ENCODE measurements around the gene GPX1. TPM values are rescaled to one million over a fixed set of nuclear protein-coding genes. Genes with fewer than 3 reads are reported as not detected.
"Not testable (repeated sequence)": the region's sequence is repeated elsewhere in the genome, so short reads cannot be mapped to it uniquely, and the experiment has no call there.

The GPX1 gene
- total and polyA plus RNA-seq, 4 donors: 87.0 to 412 (median 219) TPM

DNA sequence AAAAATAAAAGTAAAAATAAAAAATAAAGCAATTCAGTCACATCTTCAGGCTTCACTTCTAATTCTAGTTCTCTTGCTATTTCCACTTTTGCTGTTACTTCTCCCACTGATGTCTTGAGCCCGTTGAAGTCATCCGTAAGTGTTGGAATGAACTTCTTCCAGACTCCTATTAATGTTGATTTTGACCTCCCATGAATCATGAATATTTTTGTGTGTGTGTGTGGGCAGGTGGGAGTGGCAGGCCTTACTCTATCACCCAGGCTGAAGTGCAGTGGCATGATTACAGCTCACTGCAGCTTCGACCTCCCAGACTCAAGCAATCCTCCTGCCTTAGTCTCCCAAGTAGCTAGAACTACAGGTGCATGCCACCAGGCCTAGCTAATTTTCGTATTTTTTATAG is 29.0 kb downstream of the GPX1 start:
- H3K27ac ChIP-seq (ENCODE audit: low read depth in 1 of 2, low read length in 2 of 2): no peak overlapping the region
- TF ChIP-seq, protein P1, sequence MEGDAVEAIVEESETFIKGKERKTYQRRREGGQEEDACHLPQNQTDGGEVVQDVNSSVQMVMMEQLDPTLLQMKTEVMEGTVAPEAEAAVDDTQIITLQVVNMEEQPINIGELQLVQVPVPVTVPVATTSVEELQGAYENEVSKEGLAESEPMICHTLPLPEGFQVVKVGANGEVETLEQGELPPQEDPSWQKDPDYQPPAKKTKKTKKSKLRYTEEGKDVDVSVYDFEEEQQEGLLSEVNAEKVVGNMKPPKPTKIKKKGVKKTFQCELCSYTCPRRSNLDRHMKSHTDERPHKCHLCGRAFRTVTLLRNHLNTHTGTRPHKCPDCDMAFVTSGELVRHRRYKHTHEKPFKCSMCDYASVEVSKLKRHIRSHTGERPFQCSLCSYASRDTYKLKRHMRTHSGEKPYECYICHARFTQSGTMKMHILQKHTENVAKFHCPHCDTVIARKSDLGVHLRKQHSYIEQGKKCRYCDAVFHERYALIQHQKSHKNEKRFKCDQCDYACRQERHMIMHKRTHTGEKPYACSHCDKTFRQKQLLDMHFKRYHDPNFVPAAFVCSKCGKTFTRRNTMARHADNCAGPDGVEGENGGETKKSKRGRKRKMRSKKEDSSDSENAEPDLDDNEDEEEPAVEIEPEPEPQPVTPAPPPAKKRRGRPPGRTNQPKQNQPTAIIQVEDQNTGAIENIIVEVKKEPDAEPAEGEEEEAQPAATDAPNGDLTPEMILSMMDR (IDR thresholded peaks at IDR 0.05; ENCODE audit: low read depth, low read length, missing input control): no peak
- TF ChIP-seq, protein P2, sequence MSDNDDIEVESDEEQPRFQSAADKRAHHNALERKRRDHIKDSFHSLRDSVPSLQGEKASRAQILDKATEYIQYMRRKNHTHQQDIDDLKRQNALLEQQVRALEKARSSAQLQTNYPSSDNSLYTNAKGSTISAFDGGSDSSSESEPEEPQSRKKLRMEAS (IDR thresholded peaks at IDR 0.05): no peak
- no peak for TF ChIP-seq SP1 (IDR thresholded peaks at IDR 0.05)
- no peak for TF ChIP-seq FOXA2 (IDR thresholded peaks at IDR 0.05)
- no peak for TF ChIP-seq EGR1 (IDR thresholded peaks at IDR 0.05; ENCODE audit: low read depth in 2 of 2)
- TF ChIP-seq NR2F2 (IDR thresholded peaks at IDR 0.05): no peak
- TF ChIP-seq, protein P3, sequence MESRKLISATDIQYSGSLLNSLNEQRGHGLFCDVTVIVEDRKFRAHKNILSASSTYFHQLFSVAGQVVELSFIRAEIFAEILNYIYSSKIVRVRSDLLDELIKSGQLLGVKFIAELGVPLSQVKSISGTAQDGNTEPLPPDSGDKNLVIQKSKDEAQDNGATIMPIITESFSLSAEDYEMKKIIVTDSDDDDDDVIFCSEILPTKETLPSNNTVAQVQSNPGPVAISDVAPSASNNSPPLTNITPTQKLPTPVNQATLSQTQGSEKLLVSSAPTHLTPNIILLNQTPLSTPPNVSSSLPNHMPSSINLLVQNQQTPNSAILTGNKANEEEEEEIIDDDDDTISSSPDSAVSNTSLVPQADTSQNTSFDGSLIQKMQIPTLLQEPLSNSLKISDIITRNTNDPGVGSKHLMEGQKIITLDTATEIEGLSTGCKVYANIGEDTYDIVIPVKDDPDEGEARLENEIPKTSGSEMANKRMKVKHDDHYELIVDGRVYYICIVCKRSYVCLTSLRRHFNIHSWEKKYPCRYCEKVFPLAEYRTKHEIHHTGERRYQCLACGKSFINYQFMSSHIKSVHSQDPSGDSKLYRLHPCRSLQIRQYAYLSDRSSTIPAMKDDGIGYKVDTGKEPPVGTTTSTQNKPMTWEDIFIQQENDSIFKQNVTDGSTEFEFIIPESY (IDR thresholded peaks at IDR 0.05): no peak
- TF ChIP-seq, protein P4, sequence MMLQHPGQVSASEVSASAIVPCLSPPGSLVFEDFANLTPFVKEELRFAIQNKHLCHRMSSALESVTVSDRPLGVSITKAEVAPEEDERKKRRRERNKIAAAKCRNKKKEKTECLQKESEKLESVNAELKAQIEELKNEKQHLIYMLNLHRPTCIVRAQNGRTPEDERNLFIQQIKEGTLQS (IDR thresholded peaks at IDR 0.05): no peak
- no peak for TF ChIP-seq RXRA (IDR thresholded peaks at IDR 0.05)
- TF ChIP-seq HNF4G (IDR thresholded peaks at IDR 0.05): no peak
- TF ChIP-seq RAD21 (IDR thresholded peaks at IDR 0.05): no peak
- TF ChIP-seq YY1 (IDR thresholded peaks at IDR 0.05): no peak
- no peak for TF ChIP-seq GABPA (IDR thresholded peaks at IDR 0.05 in 1 of 2, conservative IDR thresholded peaks at IDR 0.05 in 1 of 2)
- TF ChIP-seq HNF4A (conservative IDR thresholded peaks at IDR 0.05): no peak
- H3K9me3 ChIP-seq (ENCODE audit: control insufficient read depth in 4 of 4, low read length in 3 of 4): no peaks in the 10 kb centered on the region
- peaks cover 25 to 55% (median 43%) of the 10 kb centered on the region in 4 donors for H3K36me3 ChIP-seq (ENCODE audit: control insufficient read depth in 4 of 4, insufficient read depth in 3 of 4, low read depth in 1 of 4, low read length in 3 of 4)
- no peaks in the 10 kb centered on the region for H3K27me3 ChIP-seq (ENCODE audit: control insufficient read depth in 4 of 4, insufficient read depth in 4 of 4, low read length in 3 of 4)
- DNase-seq (ENCODE audit: low spot score): no peak
- no peaks in the 10 kb centered on the region for H3K4me1 ChIP-seq (ENCODE audit: control insufficient read depth in 4 of 4, insufficient read depth in 4 of 4, low read length in 3 of 4)
- WGBS: 90% methylated on average over 4 of the region's 4 CpGs
- H3K4me3 ChIP-seq (ENCODE audit: low read depth in 1 of 3, low read length in 3 of 3): no peak overlapping the region
- H3K9ac ChIP-seq (ENCODE audit: low read depth in 1 of 2, low read length in 2 of 2): no peak overlapping the region

DNA sequence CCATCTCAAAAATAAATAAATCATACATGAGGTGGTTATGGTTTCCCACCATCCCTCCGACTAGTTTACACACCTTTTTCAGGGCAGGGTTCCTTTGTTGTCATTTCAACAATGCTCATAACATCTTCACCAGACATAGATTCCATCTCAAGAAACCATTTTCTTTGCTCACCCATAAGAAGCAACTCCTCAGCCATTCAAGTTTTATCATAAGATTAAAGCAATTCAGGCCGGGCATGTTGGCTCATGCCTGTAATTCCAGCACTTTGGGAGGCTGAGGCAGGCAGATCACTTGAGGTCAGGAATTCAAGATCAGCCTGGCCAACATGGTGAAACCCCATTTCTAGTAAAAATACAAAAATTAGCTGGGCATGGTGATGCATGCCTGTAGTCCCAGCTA is 29.8 kb downstream of the GPX1 start:
- not testable (repeated sequence) for H3K27ac ChIP-seq (ENCODE audit: low read depth in 1 of 2, low read length in 2 of 2); H3K4me3 ChIP-seq (ENCODE audit: low read depth in 1 of 3, low read length in 3 of 3); DNase-seq (ENCODE audit: low spot score); H3K9ac ChIP-seq (ENCODE audit: low read depth in 1 of 2, low read length in 2 of 2); H3K9me3 ChIP-seq (ENCODE audit: control insufficient read depth in 4 of 4, low read length in 3 of 4); H3K27me3 ChIP-seq (ENCODE audit: control insufficient read depth in 4 of 4, insufficient read depth in 4 of 4, low read length in 3 of 4); H3K4me1 ChIP-seq (ENCODE audit: control insufficient read depth in 4 of 4, insufficient read depth in 4 of 4, low read length in 3 of 4)
- H3K36me3 ChIP-seq (ENCODE audit: control insufficient read depth in 4 of 4, insufficient read depth in 3 of 4, low read depth in 1 of 4, low read length in 3 of 4): peaks cover 22 to 57% (median 46%) of the 10 kb centered on the region in 4 donors
- 94% methylated on average over 2 of the region's 2 CpGs for WGBS

DNA sequence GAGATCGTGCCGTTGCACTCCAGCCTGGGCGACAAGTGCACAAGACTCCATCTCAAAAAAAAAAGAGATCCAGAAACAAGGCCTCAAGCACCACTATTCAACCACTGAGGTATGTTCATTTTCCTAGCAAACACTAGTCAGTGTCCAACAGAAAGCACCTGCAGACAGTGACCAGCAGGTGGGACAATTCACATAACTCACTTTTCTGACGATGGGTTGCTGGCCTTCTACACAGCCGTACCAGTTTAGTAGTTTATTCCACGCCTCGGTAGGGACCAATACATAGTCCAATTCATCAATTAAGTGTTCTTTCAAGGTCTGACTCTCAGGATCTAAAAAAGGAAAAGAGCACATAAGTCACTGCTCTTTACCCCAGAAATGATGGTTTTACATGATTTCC is 30.7 kb downstream of the GPX1 start:
- peaks cover 23 to 52% (median 42%) of the 10 kb centered on the region in 4 donors for H3K36me3 ChIP-seq (ENCODE audit: control insufficient read depth in 4 of 4, insufficient read depth in 3 of 4, low read depth in 1 of 4, low read length in 3 of 4)
- no peaks in the 10 kb centered on the region for H3K27me3 ChIP-seq (ENCODE audit: control insufficient read depth in 4 of 4, insufficient read depth in 4 of 4, low read length in 3 of 4)
- DNase-seq (ENCODE audit: low spot score): no peak
- no peak overlapping the region for H3K9ac ChIP-seq (ENCODE audit: low read depth in 1 of 2, low read length in 2 of 2)
- H3K4me3 ChIP-seq (ENCODE audit: low read depth in 1 of 3, low read length in 3 of 3): no peak overlapping the region
- H3K4me1 ChIP-seq (ENCODE audit: control insufficient read depth in 4 of 4, insufficient read depth in 4 of 4, low read length in 3 of 4): no peaks in the 10 kb centered on the region
- no peak overlapping the region for H3K27ac ChIP-seq (ENCODE audit: low read depth in 1 of 2, low read length in 2 of 2)
- TF ChIP-seq, protein P5, sequence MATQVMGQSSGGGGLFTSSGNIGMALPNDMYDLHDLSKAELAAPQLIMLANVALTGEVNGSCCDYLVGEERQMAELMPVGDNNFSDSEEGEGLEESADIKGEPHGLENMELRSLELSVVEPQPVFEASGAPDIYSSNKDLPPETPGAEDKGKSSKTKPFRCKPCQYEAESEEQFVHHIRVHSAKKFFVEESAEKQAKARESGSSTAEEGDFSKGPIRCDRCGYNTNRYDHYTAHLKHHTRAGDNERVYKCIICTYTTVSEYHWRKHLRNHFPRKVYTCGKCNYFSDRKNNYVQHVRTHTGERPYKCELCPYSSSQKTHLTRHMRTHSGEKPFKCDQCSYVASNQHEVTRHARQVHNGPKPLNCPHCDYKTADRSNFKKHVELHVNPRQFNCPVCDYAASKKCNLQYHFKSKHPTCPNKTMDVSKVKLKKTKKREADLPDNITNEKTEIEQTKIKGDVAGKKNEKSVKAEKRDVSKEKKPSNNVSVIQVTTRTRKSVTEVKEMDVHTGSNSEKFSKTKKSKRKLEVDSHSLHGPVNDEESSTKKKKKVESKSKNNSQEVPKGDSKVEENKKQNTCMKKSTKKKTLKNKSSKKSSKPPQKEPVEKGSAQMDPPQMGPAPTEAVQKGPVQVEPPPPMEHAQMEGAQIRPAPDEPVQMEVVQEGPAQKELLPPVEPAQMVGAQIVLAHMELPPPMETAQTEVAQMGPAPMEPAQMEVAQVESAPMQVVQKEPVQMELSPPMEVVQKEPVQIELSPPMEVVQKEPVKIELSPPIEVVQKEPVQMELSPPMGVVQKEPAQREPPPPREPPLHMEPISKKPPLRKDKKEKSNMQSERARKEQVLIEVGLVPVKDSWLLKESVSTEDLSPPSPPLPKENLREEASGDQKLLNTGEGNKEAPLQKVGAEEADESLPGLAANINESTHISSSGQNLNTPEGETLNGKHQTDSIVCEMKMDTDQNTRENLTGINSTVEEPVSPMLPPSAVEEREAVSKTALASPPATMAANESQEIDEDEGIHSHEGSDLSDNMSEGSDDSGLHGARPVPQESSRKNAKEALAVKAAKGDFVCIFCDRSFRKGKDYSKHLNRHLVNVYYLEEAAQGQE (IDR thresholded peaks at IDR 0.05): no peak
- TF ChIP-seq HNF4A (conservative IDR thresholded peaks at IDR 0.05) (no peak), RAD21 (IDR thresholded peaks at IDR 0.05) (peak; percentile 54 to 81), SP1 (IDR thresholded peaks at IDR 0.05) (no peak)
- TF ChIP-seq, protein P1 (IDR thresholded peaks at IDR 0.05; ENCODE audit: low read depth, low read length, missing input control): peak; percentile 50
- no peaks in the 10 kb centered on the region for H3K9me3 ChIP-seq (ENCODE audit: control insufficient read depth in 4 of 4, low read length in 3 of 4)
- 72% methylated on average over 7 of the region's 7 CpGs for WGBS
